ENCODE results near the gene ACO2.

ACO2 gene

DNA sequence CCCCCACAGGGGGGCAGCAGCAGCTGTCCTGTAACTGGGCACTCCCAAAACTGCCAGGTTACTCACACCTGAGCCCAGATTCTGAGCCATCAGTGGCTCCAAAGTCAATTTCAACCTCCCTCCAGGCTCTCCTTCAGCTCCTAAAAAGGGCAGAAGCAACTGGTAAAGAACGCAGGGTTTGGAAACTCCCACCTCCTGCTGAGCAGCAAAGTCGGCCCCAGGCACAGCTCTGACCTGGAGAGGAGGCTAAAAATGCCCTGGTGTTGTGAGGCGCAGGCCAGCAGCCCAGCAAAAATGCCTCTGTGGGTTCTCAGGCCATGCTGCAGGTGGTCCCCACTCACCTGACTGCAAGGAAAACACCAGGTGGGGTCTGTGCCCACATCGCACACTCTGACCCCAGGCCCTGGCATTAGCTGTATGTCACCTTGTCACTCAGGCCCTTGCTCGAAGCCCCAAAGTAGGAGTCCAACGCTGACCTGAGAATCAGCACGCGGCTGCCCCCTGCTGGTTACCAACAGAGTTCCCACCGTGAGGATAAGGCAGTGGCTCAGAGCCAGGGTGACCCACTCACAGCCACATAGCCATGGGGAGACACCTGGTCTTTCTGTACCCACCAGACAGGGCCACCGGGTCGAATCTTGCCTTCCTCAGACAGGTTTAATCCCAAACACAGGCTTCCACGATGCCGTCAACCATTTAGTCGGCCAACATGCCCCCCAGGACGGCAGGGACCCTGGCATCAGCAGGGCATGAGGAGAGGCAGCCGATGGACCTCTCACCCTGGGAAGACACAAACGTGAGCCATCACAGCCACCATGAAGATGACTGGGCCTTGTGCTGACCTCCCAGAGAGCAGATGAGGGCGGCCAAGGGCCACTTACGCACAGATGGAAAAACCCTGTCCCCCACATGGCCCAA, 64.2 kb downstream of the ACO2 start:
- H3K4me3 ChIP-seq (ENCODE audit: low read depth, low read length), result no peak overlapping the region
- TF ChIP-seq CTCF (IDR thresholded peaks at IDR 0.05; ENCODE audit: borderline replicate concordance, insufficient read depth, low read depth, low read length), result peak; percentile 89

GRCh38 chr22:41534219-41534618, 65.3 kb downstream of the ACO2 start:
- H3K4me3 ChIP-seq (ENCODE audit: low read depth, low read length), result no peak overlapping the region
- TF ChIP-seq CTCF (IDR thresholded peaks at IDR 0.05; ENCODE audit: borderline replicate concordance, insufficient read depth, low read depth, low read length), result no peak

DNA sequence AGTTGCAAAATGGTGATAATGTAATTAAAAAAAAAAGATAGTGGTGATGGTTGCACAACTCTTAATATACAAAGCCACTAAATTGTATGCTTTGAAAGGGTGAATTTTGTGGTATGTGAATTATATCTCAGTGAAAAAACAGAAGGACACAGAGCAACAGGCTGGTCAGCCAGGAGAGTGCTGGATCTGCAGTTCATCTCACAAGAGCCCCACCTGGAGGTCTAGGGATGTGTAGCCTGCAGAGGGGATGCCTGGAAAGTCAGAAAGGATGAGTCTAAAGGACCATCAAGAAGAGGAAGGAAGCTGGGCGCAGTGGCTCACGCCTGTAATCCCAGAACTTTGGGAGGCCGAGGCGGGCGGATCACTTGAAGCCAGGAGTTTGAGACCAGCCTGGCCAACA, 66.3 kb downstream of the ACO2 start:
- no peak overlapping the region for H3K4me3 ChIP-seq (ENCODE audit: low read depth, low read length)
- peak; percentile 13; the same call in 1 of the 2 replicates for TF ChIP-seq CTCF (IDR thresholded peaks at IDR 0.05; ENCODE audit: borderline replicate concordance, insufficient read depth, low read depth, low read length)

DNA sequence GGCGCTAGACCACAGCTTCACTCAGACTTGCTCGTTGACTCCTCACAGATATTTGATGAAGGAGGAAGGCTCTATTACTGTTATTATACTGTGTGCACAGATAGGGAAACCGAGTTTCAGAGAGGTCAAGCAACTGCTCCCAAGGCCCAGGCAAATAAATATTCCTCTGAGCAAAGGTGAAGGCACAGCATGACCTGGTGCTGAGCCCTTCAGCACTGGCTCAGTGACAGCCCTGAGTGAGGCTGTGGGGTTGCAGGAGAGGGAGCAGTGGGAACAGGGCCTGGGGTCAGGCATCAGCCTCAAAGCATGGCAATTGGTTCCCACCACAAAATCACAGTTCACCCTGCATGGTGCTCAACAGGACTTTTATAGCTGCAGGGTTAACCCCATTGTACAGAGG, 68.3 kb downstream of the ACO2 start:
- TF ChIP-seq CTCF (IDR thresholded peaks at IDR 0.05; ENCODE audit: borderline replicate concordance, insufficient read depth, low read depth, low read length), result no peak
- H3K4me3 ChIP-seq (ENCODE audit: low read depth, low read length), result no peak overlapping the region

DNA sequence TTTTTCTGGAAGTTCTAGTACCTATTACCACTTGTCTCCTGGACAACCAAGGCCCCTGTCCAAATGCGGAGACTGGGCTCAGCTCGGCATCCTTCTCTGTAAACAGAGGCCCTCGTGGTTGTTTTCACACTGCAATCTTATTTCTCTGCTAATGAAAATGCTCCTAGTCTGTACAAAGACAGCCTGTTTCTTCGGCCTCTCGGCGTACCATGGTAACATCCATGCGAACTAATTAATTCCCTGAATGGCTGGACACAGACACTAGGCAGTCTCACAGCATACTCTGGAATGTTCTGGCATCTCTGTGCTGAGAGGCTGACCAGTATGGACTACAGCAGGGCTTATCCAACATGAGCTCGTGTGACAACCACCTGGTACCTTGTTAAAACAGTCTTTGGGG, 69.7 kb downstream of the ACO2 start:
- TF ChIP-seq CTCF (IDR thresholded peaks at IDR 0.05; ENCODE audit: borderline replicate concordance, insufficient read depth, low read depth, low read length), result no peak

GRCh38 chr22:41539146-41540005, 70.5 kb downstream of the ACO2 start:
- no peak overlapping the region for H3K4me3 ChIP-seq (ENCODE audit: low read depth, low read length)
- no peak for TF ChIP-seq CTCF (IDR thresholded peaks at IDR 0.05; ENCODE audit: borderline replicate concordance, insufficient read depth, low read depth, low read length)

More for the DNA sequence above, 69.7 kb downstream of the ACO2 start:
- no peak overlapping the region for H3K4me3 ChIP-seq (ENCODE audit: low read depth, low read length)

Measured in GM12875 (cell line).